Activated CD4-positive, alpha-beta T cell treated with anti-CD3 and anti-CD28 coated beads for 36 hours (primary cell): ENCODE data around the gene FLACC1. TPM values are rescaled to one million over a fixed set of nuclear protein-coding genes. Genes with fewer than 3 reads are reported as not detected.

ENCODE experiments used
- ATAC-seq: fragments of 200-7000 bp; cut with Tn5 transposase; one replicate; pipeline ENCODE4 v1.10.0; 2021; ENCODE audit warnings: mild to moderate bottlenecking, moderate library complexity
- CTCF ChIA-PET: fragments of 350-600 bp; sonication (Branson Sonifier 250); formaldehyde crosslinking; loops from one replicate; lab custom pipeline; 2021; ENCODE audit warnings: antibody characterized with exemption; lab: Charles Lee
- POLR2A ChIA-PET: fragments of 350-600 bp; sonication (Branson Sonifier 250); formaldehyde crosslinking; loops from one replicate; lab custom pipeline; 2021; ENCODE audit warnings: antibody characterized with exemption, inconsistent platforms; lab: Charles Lee
- DNase-seq: peaks from one replicate; pipeline ENCODE4 v3.0.0-alpha.2; 2020
- H3K27ac Mint-ChIP-seq: one replicate; pipeline ENCODE4 v1.8.0; 2021; ENCODE audit warnings: mixed read lengths
- H3K27me3 Mint-ChIP-seq: one replicate; pipeline ENCODE4 v1.8.0; 2021; ENCODE audit warnings: mixed read lengths
- H3K36me3 Mint-ChIP-seq: one replicate; pipeline ENCODE4 v1.8.0; 2021; ENCODE audit warnings: low read depth, mixed read lengths
- H3K4me1 Mint-ChIP-seq: one replicate; pipeline ENCODE4 v1.8.0; 2021; ENCODE audit warnings: mixed read lengths
- H3K4me3 Mint-ChIP-seq: one replicate; pipeline ENCODE4 v1.8.0; 2021; ENCODE audit warnings: mild to moderate bottlenecking, moderate library complexity, mixed read lengths
- H3K9me3 Mint-ChIP-seq: one replicate; pipeline ENCODE4 v1.8.0; 2021; ENCODE audit warnings: low read depth, mixed read lengths
- intact Hi-C, 2 experiments: fragments of 100-400 bp; cut with DNase I in 1 of 2; cut with micrococcal nuclease in 1 of 2; formaldehyde crosslinking; loops; one replicate each; pipeline versions ENCODE4 v1.14.2 to v1.15.1; 2022 to 2024; cut with DNase I, micrococcal nuclease
- total RNA-seq, 2 experiments: library from RNA; stranded (reverse); gene quantifications; one replicate each; pipeline ENCODE4 v1.2.3, GENCODE V29; 2021

FLACC1 gene
- total RNA-seq, 2 experiments from 2014 or later: 0.48 to 0.72 TPM

DNA sequence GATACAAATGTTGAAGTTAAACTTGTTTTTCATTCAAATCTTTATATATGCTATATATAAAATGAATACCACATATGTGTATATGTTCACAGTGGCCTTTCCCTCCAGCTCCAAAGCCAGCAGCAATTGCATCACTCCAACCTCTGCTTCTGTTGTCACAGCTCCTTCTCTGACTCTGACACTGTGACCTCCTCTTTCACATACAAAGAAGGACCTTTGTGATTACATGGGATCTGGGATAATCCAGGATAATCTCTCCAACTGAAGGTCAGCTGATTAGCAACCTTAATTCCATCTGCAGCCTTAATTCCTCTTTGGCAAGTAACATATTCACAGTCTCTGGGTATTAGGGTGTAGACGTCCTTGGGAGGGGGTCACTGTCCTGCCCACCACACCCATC is 8.4 kb downstream of the FLACC1 start:
- intact Hi-C loops: no loop called here
- CTCF ChIA-PET: no interaction called here
- Mint-ChIP-seq H3K9me3 (no peaks in the 10 kb centered on the region), H3K36me3 (peaks cover 3% of the 10 kb centered on the region), H3K4me3 (no peak overlapping the region), H3K27ac (no peak overlapping the region), H3K4me1 (no peaks in the 10 kb centered on the region), H3K27me3 (no peaks in the 10 kb centered on the region)
- ATAC-seq (no peak), DNase-seq (no peak)
- POLR2A ChIA-PET: no interaction called here

DNA sequence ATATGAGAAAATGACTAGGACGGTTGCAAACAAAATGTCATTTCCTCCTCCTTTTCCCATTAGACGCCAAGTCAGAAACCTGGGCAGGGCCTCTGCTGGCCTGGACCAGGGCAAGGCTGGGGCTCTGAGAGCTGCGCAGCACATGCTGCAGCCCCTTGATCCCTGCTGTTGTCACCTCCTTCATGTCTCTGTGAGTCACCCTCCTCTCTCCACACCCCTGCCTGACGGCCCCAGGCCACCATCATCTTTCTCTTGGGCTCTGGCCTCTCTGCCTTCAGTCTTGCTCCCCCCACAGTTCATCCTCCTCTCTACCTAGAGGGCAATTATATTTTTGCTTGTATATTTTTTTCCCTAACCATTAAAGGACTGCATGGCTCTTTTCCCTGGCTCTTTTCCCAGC is 10.0 kb downstream of the FLACC1 start:
- Mint-ChIP-seq H3K27ac (no peak overlapping the region), H3K4me1 (no peaks in the 10 kb centered on the region), H3K36me3 (peaks cover 18% of the 10 kb centered on the region), H3K27me3 (no peaks in the 10 kb centered on the region), H3K9me3 (no peaks in the 10 kb centered on the region), H3K4me3 (no peak overlapping the region)
- ChIA-PET POLR2A (no interaction called here), CTCF (no interaction called here)
- no peak for ATAC-seq
- intact Hi-C loops: no loop called here
- DNase-seq: no peak

DNA sequence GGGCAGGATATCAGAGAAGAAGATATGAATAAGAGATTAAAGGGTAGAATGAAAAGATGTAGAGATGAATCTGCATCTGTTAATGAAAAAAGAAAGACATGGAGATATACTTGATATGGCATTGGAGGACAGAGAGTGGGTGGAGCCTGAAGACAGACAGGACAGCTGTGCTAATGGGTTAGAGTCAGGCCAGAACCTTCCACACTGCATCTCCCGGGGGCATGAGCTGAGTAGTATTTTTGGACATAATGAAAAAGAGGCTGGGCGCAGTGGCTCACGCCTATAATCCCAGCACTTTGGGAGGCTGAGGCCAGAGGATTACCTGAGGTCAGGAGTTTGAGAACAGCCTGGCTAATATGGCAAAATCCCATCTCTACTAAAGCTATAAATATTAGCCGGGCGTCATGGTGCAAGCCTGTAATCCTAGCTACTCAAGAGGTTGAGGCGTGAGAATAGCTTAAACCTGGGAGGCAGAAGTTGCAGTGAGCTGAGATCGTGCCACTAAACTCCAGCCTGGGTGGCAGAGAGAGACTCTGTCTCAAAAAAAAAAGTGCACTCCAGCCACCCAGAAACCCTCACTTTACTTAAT is 11.4 kb downstream of the FLACC1 start:
- Mint-ChIP-seq H3K36me3 (peaks cover 23% of the 10 kb centered on the region), H3K27ac (no peak overlapping the region), H3K4me3 (no peak overlapping the region), H3K4me1 (peaks cover 3% of the 10 kb centered on the region), H3K27me3 (no peaks in the 10 kb centered on the region), H3K9me3 (peaks cover 3% of the 10 kb centered on the region)
- ChIA-PET POLR2A (no interaction called here), CTCF (interaction anchor here (2.4 kb wide), 1 partner anchor 18 kb away, joined by 8 read pairs; no protein-coding TSS in a partner anchor)
- DNase-seq (no peak), ATAC-seq (no peak)
- intact Hi-C loops: no loop called here

DNA sequence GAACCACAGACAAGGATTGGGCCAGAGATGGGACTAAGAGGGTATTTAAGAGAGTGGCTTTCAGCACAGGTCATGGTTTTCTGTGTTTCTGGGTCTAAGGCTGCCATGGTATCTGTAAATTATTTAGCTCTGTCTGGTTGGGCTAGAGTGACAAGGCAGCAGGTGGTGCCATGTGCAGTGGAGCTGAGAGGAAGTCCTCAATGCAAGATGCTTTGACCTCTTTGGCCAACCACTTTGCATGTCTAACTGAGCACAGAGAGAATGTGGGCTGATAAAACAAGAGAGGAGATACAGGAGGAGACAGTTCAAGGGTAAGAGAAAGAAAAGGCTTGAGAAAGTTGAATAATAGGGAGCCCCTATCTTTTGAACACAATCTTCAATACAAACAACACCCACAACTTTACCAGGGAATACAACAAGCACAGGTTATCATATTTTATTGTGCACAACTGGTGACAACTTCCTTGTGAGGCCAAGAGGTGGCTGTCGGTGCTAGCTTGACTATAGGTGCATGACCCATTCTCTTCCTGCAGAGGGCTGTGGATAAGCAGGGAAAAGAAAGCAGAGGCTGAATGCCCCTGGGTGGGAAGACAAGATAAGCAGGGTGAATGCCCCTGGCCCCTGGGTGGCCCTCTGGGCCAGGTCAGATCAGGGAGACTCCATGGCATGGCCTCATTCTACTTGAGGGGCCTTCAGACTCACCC is 12.3 kb downstream of the FLACC1 start:
- CTCF ChIA-PET: interaction anchor here (1.1 to 2.4 kb wide), 2 partner anchors 8 to 19 kb away, joined by 5 to 8 read pairs; no protein-coding TSS in a partner anchor
- no peak for DNase-seq
- peaks cover 24% of the 10 kb centered on the region for H3K36me3 Mint-ChIP-seq
- H3K27ac Mint-ChIP-seq: no peak overlapping the region
- H3K9me3 Mint-ChIP-seq: peaks cover 5% of the 10 kb centered on the region
- no peaks in the 10 kb centered on the region for H3K27me3 Mint-ChIP-seq
- intact Hi-C loops: no loop called here
- H3K4me3 Mint-ChIP-seq: no peak overlapping the region
- ATAC-seq: no peak
- POLR2A ChIA-PET: no interaction called here
- peaks cover 8% of the 10 kb centered on the region for H3K4me1 Mint-ChIP-seq

DNA sequence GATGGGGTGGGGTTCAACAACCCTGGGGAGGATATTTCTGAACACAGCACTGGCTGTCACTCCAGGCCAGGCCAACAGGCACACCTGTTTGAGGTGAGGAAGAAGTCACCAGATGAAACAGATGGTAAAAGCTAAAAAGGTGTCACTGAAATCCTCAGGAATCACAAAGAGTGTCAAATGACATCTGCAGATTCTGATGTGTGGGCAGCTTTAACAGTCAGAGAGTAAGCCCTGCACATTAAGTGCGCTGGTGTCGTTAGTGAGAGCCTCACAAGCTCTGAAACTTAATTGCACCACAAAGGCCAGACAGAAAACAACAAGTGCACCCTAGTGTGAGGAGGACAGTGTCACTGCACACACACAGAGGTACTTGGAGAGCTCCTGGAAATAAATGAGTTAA is 13.6 kb downstream of the FLACC1 start:
- Mint-ChIP-seq H3K27ac (no peak overlapping the region), H3K27me3 (no peaks in the 10 kb centered on the region), H3K36me3 (peaks cover 25% of the 10 kb centered on the region), H3K9me3 (peaks cover 10% of the 10 kb centered on the region), H3K4me3 (no peak overlapping the region), H3K4me1 (peaks cover 9% of the 10 kb centered on the region)
- ChIA-PET POLR2A (interaction anchor here (0.5 kb wide), 1 partner anchor 453 kb away, joined by 4 read pairs; no protein-coding TSS in a partner anchor), CTCF (interaction anchor here (1.1 to 2.4 kb wide), 2 partner anchors 9 to 20 kb away, joined by 5 to 8 read pairs; no protein-coding TSS in a partner anchor)
- DNase-seq (no peak), ATAC-seq (no peak)
- intact Hi-C loops: no loop called here

DNA sequence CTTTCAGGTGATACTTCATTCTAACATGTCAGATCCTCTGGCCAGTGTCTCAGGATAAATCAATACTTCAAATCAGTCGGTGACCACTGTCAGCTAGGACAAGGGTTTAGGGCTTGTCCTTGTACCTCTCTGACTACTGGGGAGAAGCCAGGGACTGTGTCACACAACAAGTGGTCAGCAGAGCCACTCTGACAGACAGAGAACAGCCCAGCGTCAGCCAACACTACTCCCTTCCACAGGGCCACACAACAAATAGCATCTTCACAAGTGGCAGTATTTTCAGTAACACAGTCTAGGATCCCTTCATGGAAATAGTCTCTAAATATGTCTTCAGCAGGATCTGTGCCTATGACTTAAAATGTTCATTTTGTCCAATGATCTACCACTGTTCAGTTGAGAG is 14.2 kb downstream of the FLACC1 start:
- Mint-ChIP-seq H3K27me3 (no peaks in the 10 kb centered on the region), H3K27ac (no peak overlapping the region), H3K9me3 (peaks cover 14% of the 10 kb centered on the region), H3K4me3 (no peak overlapping the region), H3K36me3 (peaks cover 25% of the 10 kb centered on the region), H3K4me1 (peaks cover 9% of the 10 kb centered on the region)
- CTCF ChIA-PET: no interaction called here
- DNase-seq (no peak), ATAC-seq (no peak)
- intact Hi-C loops: no loop called here
- POLR2A ChIA-PET: no interaction called here

DNA sequence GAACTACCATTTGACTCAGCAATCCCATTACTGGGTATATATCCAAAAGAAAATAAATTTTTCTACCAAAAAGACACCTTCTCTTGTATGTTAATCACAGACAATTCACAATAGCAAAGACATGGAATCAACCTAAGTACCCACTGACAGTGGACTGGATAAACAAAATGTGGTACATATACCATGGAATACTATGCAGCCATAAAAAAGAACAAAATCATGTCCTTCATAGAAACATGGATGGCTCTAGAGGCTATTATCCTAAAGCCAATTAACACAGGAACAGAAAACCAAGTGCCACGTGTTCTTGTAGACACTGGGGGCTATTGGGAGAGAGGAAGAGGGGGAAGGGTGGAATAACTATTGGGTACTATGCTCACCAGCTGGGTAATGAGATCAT is 27.7 kb downstream of the FLACC1 start:
- Mint-ChIP-seq H3K36me3 (peaks cover 2% of the 10 kb centered on the region), H3K9me3 (peaks cover 14% of the 10 kb centered on the region), H3K4me1 (peaks cover 13% of the 10 kb centered on the region), H3K4me3 (no peak overlapping the region), H3K27ac (no peak overlapping the region), H3K27me3 (no peaks in the 10 kb centered on the region)
- no peak for ATAC-seq
- intact Hi-C loops: no loop called here
- POLR2A ChIA-PET: no interaction called here
- CTCF ChIA-PET: interaction anchor here (0.6 kb wide), 1 partner anchor 353 kb away, joined by 3 read pairs; no protein-coding TSS in a partner anchor
- no peak for DNase-seq

DNA sequence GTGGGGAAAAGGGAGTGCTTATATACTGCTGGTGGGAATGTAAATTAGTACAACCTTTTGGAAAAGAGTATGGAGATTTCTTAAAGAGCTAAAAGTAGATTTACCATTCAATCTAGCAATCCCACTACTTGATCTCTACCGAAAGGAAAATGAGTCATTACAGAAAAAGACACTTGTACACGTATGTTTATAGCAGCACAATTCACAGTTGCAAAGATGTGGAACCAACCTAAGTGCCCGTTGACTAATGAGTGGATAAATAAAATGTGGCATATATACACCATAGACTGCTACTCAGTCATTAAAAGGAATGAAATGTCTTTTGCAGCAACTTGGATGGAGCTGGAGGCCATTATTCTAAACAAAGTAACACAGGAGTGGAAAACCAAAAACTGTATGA is 29.5 kb downstream of the FLACC1 start:
- H3K36me3 Mint-ChIP-seq: peaks cover 12% of the 10 kb centered on the region
- no peak overlapping the region for H3K4me3 Mint-ChIP-seq
- DNase-seq (no peak), ATAC-seq (peak; percentile 44)
- H3K9me3 Mint-ChIP-seq: peaks cover 20% of the 10 kb centered on the region
- intact Hi-C loops: no loop called here
- H3K27me3 Mint-ChIP-seq: no peaks in the 10 kb centered on the region
- POLR2A ChIA-PET: no interaction called here
- H3K4me1 Mint-ChIP-seq: peaks cover 13% of the 10 kb centered on the region
- H3K27ac Mint-ChIP-seq: no peak overlapping the region
- CTCF ChIA-PET: interaction anchor here (0.6 to 1.3 kb wide), 5 partner anchors 23 to 848 kb away, joined by 3 to 4 read pairs (median 3); no protein-coding TSS in a partner anchor

DNA sequence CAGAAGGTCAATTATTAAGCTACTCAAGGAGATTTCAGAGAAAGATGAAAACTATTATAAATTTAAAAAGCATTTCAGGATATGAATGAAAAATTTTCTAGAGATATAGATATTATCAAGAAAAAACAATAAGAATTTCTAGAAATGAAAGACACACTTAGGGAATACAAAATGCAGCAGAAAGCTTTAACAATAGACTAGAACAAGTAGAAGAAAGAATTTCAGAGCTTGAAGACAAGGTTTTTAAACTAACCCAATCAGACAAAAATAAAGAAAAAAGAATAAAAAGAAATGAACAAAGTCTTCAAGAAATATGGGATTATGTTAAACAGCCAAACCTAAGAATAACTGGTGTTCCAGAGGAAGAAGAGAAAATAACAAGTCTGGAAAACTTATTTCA is 34.4 kb downstream of the FLACC1 start:
- no peak for DNase-seq
- POLR2A ChIA-PET: no interaction called here
- no peak overlapping the region for H3K4me3 Mint-ChIP-seq
- no peaks in the 10 kb centered on the region for H3K27me3 Mint-ChIP-seq
- ATAC-seq: no peak
- H3K9me3 Mint-ChIP-seq: peaks cover 29% of the 10 kb centered on the region
- intact Hi-C loops: no loop called here
- H3K36me3 Mint-ChIP-seq: peaks cover 28% of the 10 kb centered on the region
- CTCF ChIA-PET: interaction anchor here (0.8 to 1.4 kb wide), 3 partner anchors 15 to 91 kb away, joined by 3 to 6 read pairs (median 3); no protein-coding TSS in a partner anchor
- peaks cover 3% of the 10 kb centered on the region for H3K4me1 Mint-ChIP-seq
- no peak overlapping the region for H3K27ac Mint-ChIP-seq

DNA sequence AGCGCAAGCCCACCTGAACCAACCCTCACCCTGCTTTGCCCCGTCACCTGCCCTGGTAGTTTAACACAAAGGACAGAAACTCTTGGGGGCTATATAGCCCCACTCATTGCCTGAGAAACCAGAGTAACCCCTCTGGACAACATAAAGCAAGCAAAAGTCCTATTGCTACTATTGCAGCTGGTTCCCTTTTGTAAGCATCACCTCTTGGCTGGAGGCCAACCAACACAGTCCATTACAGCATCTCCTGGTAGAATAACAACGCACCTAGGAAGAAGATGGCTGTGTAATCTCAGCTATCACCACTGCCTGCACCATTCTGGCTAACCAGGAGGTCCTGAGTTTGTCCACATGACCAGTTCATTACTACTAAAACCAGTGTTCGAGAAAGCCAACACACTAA is 36.4 kb downstream of the FLACC1 start:
- CTCF ChIA-PET: no interaction called here
- Mint-ChIP-seq H3K27ac (no peak overlapping the region), H3K27me3 (no peaks in the 10 kb centered on the region), H3K4me3 (no peak overlapping the region), H3K4me1 (no peaks in the 10 kb centered on the region), H3K36me3 (peaks cover 26% of the 10 kb centered on the region), H3K9me3 (peaks cover 29% of the 10 kb centered on the region)
- POLR2A ChIA-PET: no interaction called here
- DNase-seq (no peak), ATAC-seq (no peak)
- intact Hi-C loops: no loop called here

DNA sequence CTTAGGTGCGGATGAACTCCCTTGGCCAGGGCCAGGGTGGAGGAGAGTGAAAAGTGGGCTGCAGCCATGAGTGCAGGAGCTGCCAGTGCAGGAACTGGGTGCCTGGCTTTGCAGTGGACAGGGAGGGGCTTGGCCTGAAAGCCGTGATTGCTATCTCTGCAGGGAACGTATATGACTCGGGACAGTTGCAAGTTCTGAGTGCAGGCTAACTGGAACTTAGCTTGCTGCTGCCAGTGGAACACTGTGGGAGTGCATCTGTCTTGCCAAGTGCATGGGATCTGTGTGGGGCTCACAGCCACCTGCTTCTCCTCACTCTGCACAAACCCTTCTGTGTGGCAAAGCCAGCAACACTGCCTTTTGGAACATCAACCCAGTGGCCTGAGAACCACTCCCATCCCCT is 36.9 kb downstream of the FLACC1 start:
- ChIA-PET CTCF (no interaction called here), POLR2A (no interaction called here)
- Mint-ChIP-seq H3K9me3 (peaks cover 28% of the 10 kb centered on the region), H3K4me3 (no peak overlapping the region), H3K27me3 (no peaks in the 10 kb centered on the region), H3K4me1 (no peaks in the 10 kb centered on the region), H3K36me3 (peaks cover 26% of the 10 kb centered on the region), H3K27ac (no peak overlapping the region)
- intact Hi-C loops: no loop called here
- DNase-seq (no peak), ATAC-seq (no peak)

DNA sequence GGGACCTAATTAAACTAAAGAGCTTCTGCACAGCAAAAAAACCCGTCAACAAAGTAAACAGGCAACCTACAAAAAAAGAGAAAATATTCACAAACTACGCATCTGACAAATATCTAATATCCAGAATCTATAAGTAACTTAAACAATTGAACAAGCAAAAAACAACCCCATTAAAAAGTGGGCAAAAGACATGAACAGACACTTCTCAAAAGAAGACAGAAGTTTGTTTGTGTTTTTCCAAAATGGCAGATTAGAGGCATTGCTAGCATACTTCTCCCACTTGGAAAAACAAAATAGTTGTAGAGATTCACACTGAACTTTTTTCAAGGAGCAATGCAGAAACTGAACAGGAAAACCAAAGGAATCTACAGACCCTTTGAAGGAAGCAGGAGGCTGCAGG is 37.6 kb downstream of the FLACC1 start:
- Mint-ChIP-seq H3K4me1 (no peaks in the 10 kb centered on the region), H3K36me3 (peaks cover 31% of the 10 kb centered on the region), H3K27ac (no peak overlapping the region), H3K4me3 (no peak overlapping the region), H3K27me3 (no peaks in the 10 kb centered on the region), H3K9me3 (peaks cover 28% of the 10 kb centered on the region)
- ATAC-seq (no peak), DNase-seq (no peak)
- CTCF ChIA-PET: no interaction called here
- POLR2A ChIA-PET: no interaction called here
- intact Hi-C loops: no loop called here
